Endothelial cell of umbilical vein (primary cell): ENCODE data around the gene AK5.

ENCODE experiments used
- CTCF ChIP-seq, 2 donors: IDR thresholded peaks; 1 replicate in 1 of 2; 2 replicates in 1 of 2; pipeline ENCODE4 v1.5.1; 2011; ENCODE audit warnings: low read length in 2 of 2, mild to moderate bottlenecking in 2 of 2, moderate library complexity in 2 of 2, control low read depth in 1 of 2, inconsistent platforms in 1 of 2, low read depth in 1 of 2; ENCODE audit not compliant: insufficient read depth in 1 of 2; ENCODE audit errors: extremely low read depth in 1 of 2
- EZH2 ChIP-seq: IDR thresholded peaks from 2 replicates; pipeline ENCODE4 v1.6.1; 2012; ENCODE audit warnings: borderline replicate concordance, low read depth, mild to moderate bottlenecking, moderate library complexity, low read length, inconsistent platforms; ENCODE audit not compliant: severe bottlenecking
- FOS ChIP-seq: IDR thresholded peaks from 2 replicates; pipeline ENCODE4 v1.6.1; 2011; ENCODE audit warnings: mild to moderate bottlenecking, low read length, moderate library complexity, borderline replicate concordance; ENCODE audit not compliant: insufficient read depth
- POLR2A ChIP-seq: IDR thresholded peaks from 2 replicates; pipeline ENCODE4 v1.6.1; 2012; ENCODE audit warnings: low read depth, mild to moderate bottlenecking, control low read depth, low read length
- POLR2AphosphoS5 ChIP-seq: IDR thresholded peaks from 2 replicates; pipeline ENCODE4 v1.6.1; 2012; ENCODE audit warnings: low read depth, mild to moderate bottlenecking, control low read depth, low read length, moderate library complexity; ENCODE audit not compliant: insufficient read depth

- TF ChIP-seq POLR2AphosphoS5 = no peak
- TF ChIP-seq CTCF (IDR thresholded peaks at IDR 0.05; ENCODE audit: extremely low read depth in 1 of 2, insufficient read depth in 1 of 2, low read depth in 1 of 2, low read length in 2 of 2) = no peak
- no peak for TF ChIP-seq POLR2A
- no peak for TF ChIP-seq EZH2
- peak; percentile 25 for TF ChIP-seq FOS
These were observed 261.1 kb downstream of the AK5 start for GRCh38 chr1:77542813-77543420.
